ENCODE data around the gene NME9.

Gene NME9

DNA sequence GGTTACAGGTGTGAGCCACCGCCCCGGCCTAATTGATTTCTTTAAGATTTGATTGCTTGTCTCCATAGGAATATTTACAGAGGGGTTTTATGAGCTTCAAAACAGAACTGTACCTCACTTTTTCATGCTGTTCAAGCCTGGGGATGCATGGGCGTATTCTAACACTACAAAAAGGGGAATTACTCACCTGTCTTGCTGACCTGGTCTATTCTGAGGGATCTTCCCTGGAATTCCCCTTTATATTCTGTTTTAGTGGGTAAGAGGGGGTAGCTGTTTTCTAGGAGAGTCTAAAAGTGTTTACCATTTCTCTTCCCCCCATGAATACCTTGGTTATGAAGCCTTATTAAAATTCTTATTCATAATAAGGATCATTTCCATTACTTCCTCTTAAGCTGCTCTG, 48.1 kb downstream of the NME9 start:
- no peak for DNase-seq (ENCODE audit: low read depth)
- TF ChIP-seq, protein P1, sequence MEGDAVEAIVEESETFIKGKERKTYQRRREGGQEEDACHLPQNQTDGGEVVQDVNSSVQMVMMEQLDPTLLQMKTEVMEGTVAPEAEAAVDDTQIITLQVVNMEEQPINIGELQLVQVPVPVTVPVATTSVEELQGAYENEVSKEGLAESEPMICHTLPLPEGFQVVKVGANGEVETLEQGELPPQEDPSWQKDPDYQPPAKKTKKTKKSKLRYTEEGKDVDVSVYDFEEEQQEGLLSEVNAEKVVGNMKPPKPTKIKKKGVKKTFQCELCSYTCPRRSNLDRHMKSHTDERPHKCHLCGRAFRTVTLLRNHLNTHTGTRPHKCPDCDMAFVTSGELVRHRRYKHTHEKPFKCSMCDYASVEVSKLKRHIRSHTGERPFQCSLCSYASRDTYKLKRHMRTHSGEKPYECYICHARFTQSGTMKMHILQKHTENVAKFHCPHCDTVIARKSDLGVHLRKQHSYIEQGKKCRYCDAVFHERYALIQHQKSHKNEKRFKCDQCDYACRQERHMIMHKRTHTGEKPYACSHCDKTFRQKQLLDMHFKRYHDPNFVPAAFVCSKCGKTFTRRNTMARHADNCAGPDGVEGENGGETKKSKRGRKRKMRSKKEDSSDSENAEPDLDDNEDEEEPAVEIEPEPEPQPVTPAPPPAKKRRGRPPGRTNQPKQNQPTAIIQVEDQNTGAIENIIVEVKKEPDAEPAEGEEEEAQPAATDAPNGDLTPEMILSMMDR (IDR thresholded peaks at IDR 0.05; ENCODE audit: low read depth, low read length) = no peak
- no peak overlapping the region for H3K4me3 ChIP-seq (ENCODE audit: low read depth, low read length)

DNA sequence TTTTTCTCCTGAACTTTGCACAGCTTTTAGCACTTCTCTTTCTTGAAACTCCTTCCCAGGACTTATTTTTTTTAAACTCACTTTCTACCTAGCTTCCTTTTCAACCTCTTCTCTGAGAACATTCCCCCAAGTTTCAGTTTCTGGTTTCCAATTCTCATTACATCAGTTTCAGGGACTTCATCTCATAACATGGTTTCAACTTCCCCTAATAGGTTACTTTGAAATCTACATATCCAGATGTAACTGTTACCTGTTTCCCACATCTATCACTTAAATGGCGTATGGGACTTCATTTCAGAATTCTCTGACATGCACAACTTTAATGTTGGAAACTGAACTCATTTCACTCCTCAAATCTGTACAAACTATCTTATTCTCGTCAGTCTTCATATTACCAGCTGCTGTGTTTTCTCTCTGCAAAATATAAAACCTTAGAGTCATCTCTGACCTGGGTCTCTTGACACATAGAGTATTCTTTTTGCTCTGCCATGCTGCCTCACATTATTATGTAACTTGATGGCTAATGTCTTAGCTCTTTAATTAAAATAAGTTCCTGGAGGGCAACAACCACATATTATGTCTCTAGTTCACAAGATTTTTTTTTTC, 58.4 kb downstream of the NME9 start:
- no peak for DNase-seq (ENCODE audit: low read depth)
- TF ChIP-seq, protein P1 (IDR thresholded peaks at IDR 0.05; ENCODE audit: low read depth, low read length) = no peak
- no peak for TF ChIP-seq MYC (IDR thresholded peaks at IDR 0.05; ENCODE audit: low read depth, low read length)
- no peak overlapping the region for H3K4me3 ChIP-seq (ENCODE audit: low read depth, low read length)

DNA sequence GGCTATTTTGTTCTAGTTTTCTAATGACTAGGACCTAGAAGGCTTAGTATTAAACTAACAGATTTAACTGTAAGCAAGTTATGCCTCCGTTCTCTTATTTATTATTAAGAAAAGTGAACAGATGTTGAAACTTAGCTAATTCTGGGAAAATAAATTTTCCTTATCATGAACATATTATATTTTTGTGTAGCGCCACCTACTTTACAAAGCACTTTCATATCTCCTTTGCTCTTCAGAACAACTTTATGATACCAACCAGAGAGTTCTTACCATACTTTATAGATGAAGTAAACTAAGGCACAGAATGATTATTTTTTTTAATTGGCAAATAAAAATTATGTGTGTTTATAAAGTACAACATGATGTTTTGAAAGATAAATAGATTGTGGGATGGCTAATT, 59.4 kb downstream of the NME9 start:
- no peak for TF ChIP-seq POLR2A (IDR thresholded peaks at IDR 0.05; ENCODE audit: extremely low read depth, insufficient read length)
- TF ChIP-seq, protein P1 (IDR thresholded peaks at IDR 0.05; ENCODE audit: low read depth, low read length) = no peak
- TF ChIP-seq MYC (IDR thresholded peaks at IDR 0.05; ENCODE audit: low read depth, low read length) = no peak
- TF ChIP-seq, protein P2, sequence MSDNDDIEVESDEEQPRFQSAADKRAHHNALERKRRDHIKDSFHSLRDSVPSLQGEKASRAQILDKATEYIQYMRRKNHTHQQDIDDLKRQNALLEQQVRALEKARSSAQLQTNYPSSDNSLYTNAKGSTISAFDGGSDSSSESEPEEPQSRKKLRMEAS (IDR thresholded peaks at IDR 0.05; ENCODE audit: low read depth, low read length) = no peak
- H3K4me3 ChIP-seq (ENCODE audit: low read depth, low read length) = no peak overlapping the region
- DNase-seq (ENCODE audit: low read depth) = no peak

- H3K4me3 ChIP-seq (ENCODE audit: low read depth, low read length) = no peak overlapping the region
- TF ChIP-seq, protein P1 (IDR thresholded peaks at IDR 0.05; ENCODE audit: low read depth, low read length) = no peak
- no peak for TF ChIP-seq POLR2A (IDR thresholded peaks at IDR 0.05; ENCODE audit: extremely low read depth, insufficient read length)
- TF ChIP-seq, protein P2 (IDR thresholded peaks at IDR 0.05; ENCODE audit: low read depth, low read length) = no peak
- TF ChIP-seq MYC (IDR thresholded peaks at IDR 0.05; ENCODE audit: low read depth, low read length) = no peak
- no peak for DNase-seq (ENCODE audit: low read depth)
Observed at GRCh38 chr3:138267083-138267482, 62.6 kb downstream of the NME9 start.

GRCh38 chr3:138265745-138266144, 63.9 kb downstream of the NME9 start:
- DNase-seq (ENCODE audit: low read depth) = no peak
- no peak overlapping the region for H3K4me3 ChIP-seq (ENCODE audit: low read depth, low read length)
- no peak for TF ChIP-seq POLR2A (IDR thresholded peaks at IDR 0.05; ENCODE audit: extremely low read depth, insufficient read length)
- TF ChIP-seq MYC (IDR thresholded peaks at IDR 0.05; ENCODE audit: low read depth, low read length) = no peak
- TF ChIP-seq, protein P1 (IDR thresholded peaks at IDR 0.05; ENCODE audit: low read depth, low read length) = no peak
- TF ChIP-seq, protein P2 (IDR thresholded peaks at IDR 0.05; ENCODE audit: low read depth, low read length) = no peak

- H3K4me3 ChIP-seq (ENCODE audit: low read depth, low read length) = no peak overlapping the region
- no peak for DNase-seq (ENCODE audit: low read depth)
- TF ChIP-seq, protein P1 (IDR thresholded peaks at IDR 0.05; ENCODE audit: low read depth, low read length) = no peak
- no peak for TF ChIP-seq MYC (IDR thresholded peaks at IDR 0.05; ENCODE audit: low read depth, low read length)
- TF ChIP-seq, protein P2 (IDR thresholded peaks at IDR 0.05; ENCODE audit: low read depth, low read length) = no peak
- TF ChIP-seq POLR2A (IDR thresholded peaks at IDR 0.05; ENCODE audit: extremely low read depth, insufficient read length) = no peak
Observed at GRCh38 chr3:138263104-138263503, 66.5 kb downstream of the NME9 start.
